CD14-positive monocyte (primary cell): ENCODE data around the gene CACNA2D2. TPM values are rescaled to one million over a fixed set of nuclear protein-coding genes. Genes with fewer than 3 reads are reported as not detected.

Experiments used
- DNase-seq, 3 donors: peaks; one replicate each; pipeline ENCODE4 v3.0.0-alpha.2; 2011 to 2022
- H2AFZ ChIP-seq: 2 replicates; pipeline ENCODE4 v1.6.0; 2012; ENCODE audit warnings: mild to moderate bottlenecking, low read depth, low read length, inconsistent platforms; ENCODE audit not compliant: insufficient read depth, poor library complexity, severe bottlenecking
- H3K27ac ChIP-seq, 2 donors: 1 replicate in 1 of 2; 2 replicates in 1 of 2; pipeline ENCODE4 v1.5.1; 2012 to 2013; ENCODE audit warnings: low read length in 2 of 2, control low read depth in 1 of 2, inconsistent platforms in 1 of 2, low read depth in 1 of 2, mild to moderate bottlenecking in 1 of 2
- H3K27me3 ChIP-seq, 2 donors: one replicate each; pipeline versions ENCODE4 v1.6.0 to v1.6.1; 2011 to 2013; ENCODE audit warnings: low read length in 2 of 2; ENCODE audit not compliant: control insufficient read depth in 2 of 2, insufficient read depth in 2 of 2
- H3K36me3 ChIP-seq, 2 donors: replicated peaks in 1 of 2; 1 replicate in 1 of 2; 2 replicates in 1 of 2; pipeline versions ENCODE4 v1.5.1 to v1.6.1; 2012 to 2013; ENCODE audit warnings: low read length in 2 of 2, control low read depth in 1 of 2, inconsistent platforms in 1 of 2, mild to moderate bottlenecking in 1 of 2; ENCODE audit not compliant: insufficient read depth in 2 of 2, control insufficient read depth in 1 of 2
- H3K4me1 ChIP-seq, 2 donors: 1 replicate in 1 of 2; 2 replicates in 1 of 2; pipeline versions ENCODE4 v1.5.1 to v1.6.1; 2012 to 2013; ENCODE audit warnings: low read length in 2 of 2, control low read depth in 1 of 2, inconsistent platforms in 1 of 2, mild to moderate bottlenecking in 1 of 2, moderate library complexity in 1 of 2; ENCODE audit not compliant: insufficient read depth in 2 of 2, control insufficient read depth in 1 of 2
- H3K4me2 ChIP-seq: replicated peaks from 2 replicates; pipeline ENCODE3; 2012; ENCODE audit warnings: low read length, moderate library complexity, mild to moderate bottlenecking; ENCODE audit not compliant: poor library complexity, severe bottlenecking; ENCODE audit errors: extremely low read depth
- H3K4me3 ChIP-seq, 3 experiments: fragments of 200-600 bp in 1 of 3; sonication (generic) in 1 of 3; replicated peaks in 1 of 3; 1 replicate in 2 of 3; 2 replicates in 1 of 3; pipeline ENCODE4 v1.5.1; 2011 to 2013; ENCODE audit warnings: low read length in 3 of 3, mild to moderate bottlenecking in 3 of 3, control low read depth in 2 of 3, low read depth in 2 of 3, inconsistent platforms in 1 of 3, moderate library complexity in 1 of 3
- H3K79me2 ChIP-seq: 2 replicates; pipeline ENCODE4 v1.6.0; 2012; ENCODE audit warnings: mild to moderate bottlenecking, control low read depth, inconsistent platforms, low read length, moderate library complexity; ENCODE audit not compliant: insufficient read depth
- H3K9ac ChIP-seq: 2 replicates; pipeline ENCODE4 v1.6.0; 2017; ENCODE audit warnings: low read length, mild to moderate bottlenecking; ENCODE audit not compliant: insufficient read depth, poor library complexity, severe bottlenecking
- H3K9me3 ChIP-seq, 2 donors: replicated peaks in 1 of 2; 1 replicate in 1 of 2; 2 replicates in 1 of 2; pipeline versions ENCODE4 v1.5.1 to v1.6.1; 2012 to 2013; ENCODE audit warnings: low read length in 2 of 2, control low read depth in 1 of 2; ENCODE audit not compliant: control insufficient read depth in 1 of 2, insufficient read depth in 1 of 2
- H4K20me1 ChIP-seq: 2 replicates; pipeline ENCODE4 v1.6.0; 2012; ENCODE audit warnings: mild to moderate bottlenecking, low read length, control low read depth, moderate library complexity; ENCODE audit not compliant: insufficient read depth
- H3K27ac Mint-ChIP-seq, 7 donors: one replicate each; pipeline ENCODE4 v1.8.0; 2020; ENCODE audit warnings: mild to moderate bottlenecking in 7 of 7, mixed read lengths in 7 of 7, moderate library complexity in 6 of 7, inconsistent platforms in 2 of 7
- H3K27me3 Mint-ChIP-seq, 3 donors: one replicate each; pipeline ENCODE4 v1.8.0; 2021 to 2022; ENCODE audit warnings: low read depth in 3 of 3, mild to moderate bottlenecking in 3 of 3, mixed read lengths in 3 of 3, moderate library complexity in 3 of 3, inconsistent platforms in 1 of 3
- H3K36me3 Mint-ChIP-seq, 2 donors: one replicate each; pipeline ENCODE4 v1.8.0; 2020; ENCODE audit warnings: mixed read lengths in 2 of 2, inconsistent platforms in 1 of 2, mild to moderate bottlenecking in 1 of 2
- H3K4me1 Mint-ChIP-seq: one replicate; pipeline ENCODE4 v1.8.0; 2020; ENCODE audit warnings: mild to moderate bottlenecking, mixed read lengths
- H3K4me3 Mint-ChIP-seq, 2 donors: one replicate each; pipeline ENCODE4 v1.8.0; 2020; ENCODE audit warnings: mild to moderate bottlenecking in 2 of 2, mixed read lengths in 2 of 2, moderate library complexity in 1 of 2
- H3K9me3 Mint-ChIP-seq, 7 donors: one replicate each; pipeline ENCODE4 v1.8.0; 2020 to 2022; ENCODE audit warnings: mixed read lengths in 7 of 7, mild to moderate bottlenecking in 6 of 7, moderate library complexity in 6 of 7, inconsistent platforms in 2 of 7
- WGBS: methylation state at CpG from one replicate; pipeline ENCODE4 v1.1.5; 2013; ENCODE audit warnings: missing lambda C conversion rate; ENCODE audit not compliant: insufficient coverage; 5-methylcytosine and 5-hydroxymethylcytosine counted together
- intact Hi-C, 2 donors: fragments of 100-400 bp; cut with micrococcal nuclease; formaldehyde crosslinking; loops; one replicate each; pipeline versions ENCODE4 v1.15.0 to v1.15.1; 2023
- polyA plus RNA-seq, 3 donors: library from polyadenylated mRNA; depleted of rRNA in 1 of 3; unstranded in 2 of 3; stranded (reverse) in 1 of 3; fragments of 300-500 nt in 2 of 3; fragments of >200 nt in 1 of 3; fragmentation: Illumina TruSeq in 2 of 3; gene quantifications; 1 replicate in 2 of 3; 2 replicates in 1 of 3; pipeline ENCODE4 v1.2.3, GENCODE V29; 2012 to 2021
- TF ChIP-seq, protein P1 (sequence below): fragments of 200-600 bp; IDR thresholded peaks from one replicate; pipeline ENCODE4 v1.8.0; 2022; ENCODE audit warnings: antibody characterized with exemption, mild to moderate bottlenecking

CACNA2D2 gene
- polyA plus RNA-seq, 3 donors = 0.09 to 0.16 TPM; not detected in 1

DNA sequence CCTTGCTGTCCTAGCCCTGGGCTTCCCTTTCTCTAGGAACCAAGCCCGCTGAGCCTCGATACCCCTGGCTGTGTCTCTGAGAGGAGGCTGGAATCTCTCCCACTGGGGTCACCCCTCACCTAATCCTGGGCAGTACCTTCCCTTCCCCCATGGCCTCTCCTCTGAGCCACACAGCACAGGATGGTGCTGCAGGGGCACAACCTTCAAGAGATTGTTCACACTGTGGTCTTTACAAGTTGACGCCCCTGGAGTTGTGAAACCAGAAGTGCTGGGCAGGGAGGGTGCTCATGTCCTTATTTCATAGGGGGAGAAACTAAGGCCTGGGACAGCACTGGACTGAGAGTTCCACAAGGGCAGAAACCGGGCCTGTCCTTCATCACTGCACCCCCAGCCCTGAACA, 73.2 kb downstream of the CACNA2D2 start:
- no peaks in the 10 kb centered on the region for H3K79me2 ChIP-seq
- Mint-ChIP-seq H3K4me1 (peaks cover 21% of the 10 kb centered on the region), H3K9me3 (no peaks in the 10 kb centered on the region), H3K36me3 (no peaks in the 10 kb centered on the region), H3K27ac (peak overlapping the region in 1 of 7 donors; percentile 58), H3K4me3 (no peak overlapping the region), H3K27me3 (peaks cover 0 to 9% (median 3%) of the 10 kb centered on the region in 3 donors)
- 67% methylated on average over 3 of the region's 4 CpGs for WGBS
- H2AFZ ChIP-seq = no peak overlapping the region
- intact Hi-C loops = no loop called here
- no peak overlapping the region for H3K9ac ChIP-seq
- H4K20me1 ChIP-seq = no peaks in the 10 kb centered on the region
- H3K36me3 ChIP-seq = no peaks in the 10 kb centered on the region
- TF ChIP-seq, protein P1, sequence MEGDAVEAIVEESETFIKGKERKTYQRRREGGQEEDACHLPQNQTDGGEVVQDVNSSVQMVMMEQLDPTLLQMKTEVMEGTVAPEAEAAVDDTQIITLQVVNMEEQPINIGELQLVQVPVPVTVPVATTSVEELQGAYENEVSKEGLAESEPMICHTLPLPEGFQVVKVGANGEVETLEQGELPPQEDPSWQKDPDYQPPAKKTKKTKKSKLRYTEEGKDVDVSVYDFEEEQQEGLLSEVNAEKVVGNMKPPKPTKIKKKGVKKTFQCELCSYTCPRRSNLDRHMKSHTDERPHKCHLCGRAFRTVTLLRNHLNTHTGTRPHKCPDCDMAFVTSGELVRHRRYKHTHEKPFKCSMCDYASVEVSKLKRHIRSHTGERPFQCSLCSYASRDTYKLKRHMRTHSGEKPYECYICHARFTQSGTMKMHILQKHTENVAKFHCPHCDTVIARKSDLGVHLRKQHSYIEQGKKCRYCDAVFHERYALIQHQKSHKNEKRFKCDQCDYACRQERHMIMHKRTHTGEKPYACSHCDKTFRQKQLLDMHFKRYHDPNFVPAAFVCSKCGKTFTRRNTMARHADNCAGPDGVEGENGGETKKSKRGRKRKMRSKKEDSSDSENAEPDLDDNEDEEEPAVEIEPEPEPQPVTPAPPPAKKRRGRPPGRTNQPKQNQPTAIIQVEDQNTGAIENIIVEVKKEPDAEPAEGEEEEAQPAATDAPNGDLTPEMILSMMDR = no peak
- H3K9me3 ChIP-seq = no peaks in the 10 kb centered on the region
- H3K4me2 ChIP-seq = no peak overlapping the region
- no peaks in the 10 kb centered on the region for H3K27me3 ChIP-seq
- no peak overlapping the region for H3K27ac ChIP-seq
- no peak overlapping the region for H3K4me3 ChIP-seq
- DNase-seq = no peak
- peaks cover 7 to 21% of the 10 kb centered on the region in 2 donors for H3K4me1 ChIP-seq

DNA sequence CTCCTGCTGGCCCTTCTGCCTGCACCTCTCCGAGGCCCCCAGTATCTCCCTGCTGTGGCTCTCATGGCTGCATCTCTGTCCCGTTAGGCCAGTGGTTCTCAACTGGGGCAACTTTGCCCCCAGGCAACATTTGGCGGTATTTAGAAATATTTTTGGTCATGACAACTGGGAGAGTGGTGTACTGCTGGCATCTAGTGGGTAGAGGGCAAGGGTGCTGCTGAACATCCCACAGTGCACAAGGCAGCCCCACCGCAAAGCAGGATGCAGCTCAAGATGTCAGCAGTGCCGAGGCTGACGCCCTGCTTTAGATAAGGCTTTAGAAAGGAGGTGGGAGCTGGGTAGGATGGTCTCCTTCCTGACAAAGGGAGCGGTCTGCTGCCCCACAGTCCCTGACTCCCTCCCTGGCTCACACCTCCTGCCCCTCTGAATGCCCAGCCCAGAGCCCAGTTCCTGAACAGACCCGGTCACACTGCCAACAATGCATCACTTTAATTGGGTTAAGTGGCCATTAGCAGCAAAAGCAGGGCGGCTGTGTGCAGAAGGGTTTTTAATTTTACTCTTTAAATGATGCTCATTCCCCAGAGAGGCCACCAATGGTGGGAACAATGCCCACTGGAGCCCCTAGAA, 75.3 kb downstream of the CACNA2D2 start:
- no peak overlapping the region for H2AFZ ChIP-seq
- no peak overlapping the region for H3K4me3 ChIP-seq
- 98% methylated on average over 3 of the region's 9 CpGs for WGBS
- no peak for DNase-seq
- no peak overlapping the region for H3K9ac ChIP-seq
- Mint-ChIP-seq H3K4me3 (no peak overlapping the region), H3K9me3 (no peaks in the 10 kb centered on the region), H3K27me3 (peaks cover 0 to 4% (median 3%) of the 10 kb centered on the region in 3 donors), H3K36me3 (no peaks in the 10 kb centered on the region), H3K27ac (peak overlapping the region in 1 of 7 donors; percentile 54), H3K4me1 (peaks cover 15% of the 10 kb centered on the region)
- TF ChIP-seq, protein P1 = no peak
- H3K36me3 ChIP-seq = no peaks in the 10 kb centered on the region
- no peaks in the 10 kb centered on the region for H3K27me3 ChIP-seq
- no peaks in the 10 kb centered on the region for H4K20me1 ChIP-seq
- no peak overlapping the region for H3K4me2 ChIP-seq
- H3K27ac ChIP-seq = no peak overlapping the region
- intact Hi-C loops = no loop called here
- H3K9me3 ChIP-seq = no peaks in the 10 kb centered on the region
- peaks cover 7 to 20% of the 10 kb centered on the region in 2 donors for H3K4me1 ChIP-seq
- H3K79me2 ChIP-seq = no peaks in the 10 kb centered on the region
